Type B pancreatic cell (in vitro differentiated cells): Measurements from ENCODE around the gene NTMT1. TPM values are rescaled to one million over a fixed set of nuclear protein-coding genes. Genes with fewer than 3 reads are reported as not detected.

Experiments
- DNase-seq: peaks from one replicate; pipeline ENCODE4 v3.0.0; 2021; ENCODE audit warnings: mixed read lengths; ENCODE audit not compliant: unreplicated experiment; ENCODE audit errors: extremely low spot score
- H3K27ac Mint-ChIP-seq: 2 replicates; pipeline ENCODE4 v1.8.0; 2021; ENCODE audit warnings: mild to moderate bottlenecking, mixed read lengths
- H3K27me3 Mint-ChIP-seq: 2 replicates; pipeline ENCODE4 v1.8.0; 2021; ENCODE audit warnings: mixed read lengths
- H3K36me3 Mint-ChIP-seq: 2 replicates; pipeline ENCODE4 v1.8.0; 2021; ENCODE audit warnings: mixed read lengths
- H3K4me1 Mint-ChIP-seq: one replicate; pipeline ENCODE4 v1.8.0; 2021; ENCODE audit warnings: mixed read lengths; ENCODE audit not compliant: unreplicated experiment
- H3K4me3 Mint-ChIP-seq: 2 replicates; pipeline ENCODE4 v1.8.0; 2021; ENCODE audit warnings: mild to moderate bottlenecking, mixed read lengths
- H3K9me3 Mint-ChIP-seq: 2 replicates; pipeline ENCODE4 v1.8.0; 2021; ENCODE audit warnings: mixed read lengths
- CTCF ChIP-seq: fragments of 200-600 bp; sonication (generic); conservative IDR thresholded peaks from 2 replicates; pipeline ENCODE4 v1.5.0; 2021; ENCODE audit warnings: antibody characterized with exemption, mild to moderate bottlenecking
- total RNA-seq: library from RNA; stranded (reverse); gene quantifications from 2 replicates; pipeline ENCODE4 v1.2.1, GENCODE V29; 2021; ENCODE audit warnings: low replicate concordance

The NTMT1 gene
- total RNA-seq, 1 donor from 2014 or later: 33.5 TPM

GRCh38 chr9:129637673-129638439 lies 11.9 kb downstream of the NTMT1 start:
- no peak for DNase-seq
- H3K27me3 Mint-ChIP-seq: no peaks in the 10 kb centered on the region
- no peak for TF ChIP-seq CTCF
- H3K4me1 Mint-ChIP-seq: peaks cover 10% of the 10 kb centered on the region
- no peaks in the 10 kb centered on the region for H3K9me3 Mint-ChIP-seq
- H3K4me3 Mint-ChIP-seq: peak overlapping the region; percentile 31
- H3K27ac Mint-ChIP-seq: peak overlapping the region; percentile 62
- H3K36me3 Mint-ChIP-seq: peaks cover 4% of the 10 kb centered on the region

GRCh38 chr9:129639034-129639630 lies 13.2 kb downstream of the NTMT1 start:
- Mint-ChIP-seq H3K4me1 (peaks cover 10% of the 10 kb centered on the region), H3K27me3 (no peaks in the 10 kb centered on the region), H3K4me3 (no peak overlapping the region), H3K27ac (no peak overlapping the region), H3K36me3 (peaks cover 4% of the 10 kb centered on the region), H3K9me3 (no peaks in the 10 kb centered on the region)
- DNase-seq: no peak
- TF ChIP-seq CTCF: no peak

GRCh38 chr9:129639756-129640085 lies 13.8 kb downstream of the NTMT1 start:
- H3K4me3 Mint-ChIP-seq: peak overlapping the region; percentile 88

GRCh38 chr9:129640086-129640870 lies 14.3 kb downstream of the NTMT1 start:
- no peak for TF ChIP-seq CTCF
- no peaks in the 10 kb centered on the region for H3K27me3 Mint-ChIP-seq
- DNase-seq: no peak
- peaks cover 4% of the 10 kb centered on the region for H3K36me3 Mint-ChIP-seq
- no peak overlapping the region for H3K27ac Mint-ChIP-seq
- no peaks in the 10 kb centered on the region for H3K9me3 Mint-ChIP-seq
- H3K4me1 Mint-ChIP-seq: peaks cover 10% of the 10 kb centered on the region
- H3K4me3 Mint-ChIP-seq: peak overlapping the region; percentile 88

More at GRCh38 chr9:129639756-129640085, 13.8 kb downstream of the NTMT1 start:
- Mint-ChIP-seq H3K4me1 (peaks cover 10% of the 10 kb centered on the region), H3K9me3 (no peaks in the 10 kb centered on the region), H3K27ac (no peak overlapping the region), H3K27me3 (no peaks in the 10 kb centered on the region), H3K36me3 (peaks cover 4% of the 10 kb centered on the region)
- no peak for DNase-seq
- TF ChIP-seq CTCF: no peak

- peak overlapping the region; percentile 88 for H3K4me3 Mint-ChIP-seq
- H3K27ac Mint-ChIP-seq: peak overlapping the region; percentile 30
- peaks cover 4% of the 10 kb centered on the region for H3K36me3 Mint-ChIP-seq
- no peaks in the 10 kb centered on the region for H3K9me3 Mint-ChIP-seq
- H3K27me3 Mint-ChIP-seq: no peaks in the 10 kb centered on the region
- no peak for DNase-seq
- peaks cover 10% of the 10 kb centered on the region for H3K4me1 Mint-ChIP-seq
- TF ChIP-seq CTCF: no peak
Measured at GRCh38 chr9:129640871-129641749, 15.1 kb downstream of the NTMT1 start.
